Stimulated activated CD4-positive, alpha-beta T cell treated with anti-CD3 and anti-CD28 coated beads, Interleukin-1b, Interleukin-23, amount 100 ng/mL, for 1 hour (primary cell): ENCODE results near the gene RASA1.
A peak's percentile ranks its signal among the peaks of the same experiment; 100 is the strongest.
"Not testable (repeated sequence)": the region's sequence is repeated elsewhere in the genome, so short reads cannot be mapped to it uniquely, and the experiment has no call there.

ENCODE experiments used
- DNase-seq, 2 donors: peaks; one replicate each; pipeline ENCODE4 v3.0.0-alpha.2; 2020; ENCODE audit warnings: low read depth in 2 of 2

Gene RASA1

DNA sequence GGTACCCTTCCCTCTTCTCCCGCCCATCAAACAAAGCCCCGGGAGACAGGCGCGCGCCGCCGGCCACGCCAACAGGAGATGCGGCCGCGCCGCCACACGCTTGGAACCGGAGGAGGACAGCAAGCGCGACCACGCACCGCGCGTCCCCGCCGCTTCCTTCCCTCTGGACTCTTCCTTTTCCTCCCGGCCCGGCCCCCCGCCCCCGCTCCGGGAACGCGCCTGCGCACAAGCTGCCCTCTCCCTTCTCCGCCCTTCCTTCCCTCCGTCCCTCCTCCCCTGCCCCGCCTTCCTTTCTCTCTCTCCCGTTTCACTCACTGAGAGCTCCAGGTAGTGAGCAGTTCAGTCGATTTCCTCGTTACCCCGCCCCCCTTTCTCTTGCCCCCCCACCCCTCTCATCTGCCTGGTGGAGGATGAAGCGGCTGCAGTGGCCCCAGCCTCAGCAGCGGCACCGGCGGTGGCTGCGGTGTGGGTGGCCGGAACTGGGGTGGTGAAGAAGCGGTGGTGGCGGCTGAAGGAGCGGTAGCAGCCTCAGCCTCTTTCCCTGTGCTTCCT, at the start of gene RASA1:
Gene RASA1 (plus strand): TSS at position 310 of the 552 bp plus-strand sequence. CDS start 569 bp downstream, outside the sequence.
- peak; percentile 53 to 78 for DNase-seq

DNA sequence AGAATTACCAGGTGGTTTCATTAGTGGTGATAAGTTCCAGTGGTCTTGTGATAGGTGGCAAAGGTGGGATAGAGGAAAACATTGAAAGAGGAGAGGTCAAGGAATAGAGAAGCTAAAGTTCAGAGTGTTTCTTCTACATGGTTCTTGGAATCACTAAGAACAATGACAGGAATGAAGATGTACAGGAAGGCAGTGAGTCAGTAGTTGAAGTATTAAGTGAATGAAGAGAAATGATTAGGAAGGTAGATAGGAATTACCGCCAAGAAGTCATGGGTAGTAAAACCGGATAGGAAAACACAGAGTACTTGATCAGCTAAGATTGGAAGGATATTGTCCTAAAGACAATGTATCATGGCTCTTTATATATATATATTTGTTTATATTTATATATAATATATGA, 37.9 kb upstream of the RASA1 start:
- DNase-seq: no peak

DNA sequence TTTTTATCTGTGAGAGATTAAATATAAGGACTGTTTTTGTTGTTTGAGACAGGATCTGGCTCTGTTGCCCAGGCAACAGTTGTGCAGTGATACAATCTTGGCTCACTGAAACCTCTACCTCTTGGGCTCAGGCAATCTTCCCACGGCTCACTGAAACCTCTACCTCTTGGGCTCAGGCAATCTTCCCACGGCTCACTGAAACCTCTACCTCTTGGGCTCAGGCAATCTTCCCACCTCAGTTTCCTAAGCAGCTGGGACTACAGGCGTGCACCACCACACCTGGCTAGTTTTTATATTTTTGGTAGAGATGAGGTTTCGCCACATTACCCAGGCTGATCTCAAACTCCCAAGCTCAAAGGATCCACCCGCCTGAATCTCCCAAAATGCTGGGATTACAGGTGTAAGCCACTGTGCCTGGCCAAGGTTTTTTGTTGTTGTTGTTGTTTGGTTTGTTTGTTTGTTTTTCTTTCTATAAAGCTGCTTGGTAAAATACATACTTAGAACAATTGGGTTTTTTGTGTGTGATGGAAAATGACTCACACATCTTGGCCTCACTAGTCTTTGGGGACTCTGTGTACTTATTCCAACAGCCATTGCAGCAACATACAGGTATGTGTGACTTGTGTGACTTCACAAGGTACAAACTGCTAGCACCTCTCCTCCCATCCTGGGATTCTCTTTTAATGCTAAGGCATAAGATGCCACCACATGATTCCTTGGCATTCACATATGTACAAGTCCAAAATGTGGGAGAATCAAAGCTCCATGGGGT, 36.5 kb upstream of the RASA1 start:
- no peak for DNase-seq

DNA sequence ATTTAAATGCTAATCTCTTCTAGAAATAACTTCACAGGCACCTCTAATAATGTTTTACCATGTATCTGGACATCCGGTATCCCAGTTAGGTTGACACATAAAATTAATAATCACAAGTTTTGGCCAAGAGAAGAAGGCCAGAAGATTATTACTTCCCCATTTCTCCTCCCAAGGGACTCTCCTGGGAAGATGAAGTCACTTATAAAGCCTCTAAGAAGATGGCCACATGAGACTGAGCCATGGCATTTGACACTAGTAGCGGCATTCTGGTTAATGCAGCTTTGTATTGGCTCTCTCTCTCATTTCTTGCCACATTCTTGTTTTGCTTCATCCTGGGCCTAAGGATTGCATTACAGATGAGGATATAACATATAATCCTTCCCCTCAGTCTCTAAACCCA, 34.5 kb upstream of the RASA1 start:
- DNase-seq: no peak

DNA sequence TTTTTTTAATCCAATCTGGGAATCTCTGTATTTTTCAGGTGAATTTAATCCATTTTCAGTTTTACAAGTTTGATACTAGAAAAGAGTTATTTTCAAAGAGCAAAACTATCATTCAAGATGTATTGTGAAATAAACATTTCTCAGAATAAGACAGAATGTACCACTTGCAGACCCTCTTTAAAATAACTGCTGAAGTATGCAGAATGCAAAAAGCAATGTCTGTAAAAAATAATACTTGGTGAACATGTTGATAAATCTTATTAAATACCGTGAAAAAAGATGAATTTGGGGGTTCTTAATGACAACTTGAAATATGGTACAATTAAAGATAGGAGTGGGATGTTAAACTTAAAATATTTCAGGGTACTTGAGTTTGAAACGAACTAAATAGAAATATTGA, 26.1 kb upstream of the RASA1 start:
- no peak for DNase-seq

DNA sequence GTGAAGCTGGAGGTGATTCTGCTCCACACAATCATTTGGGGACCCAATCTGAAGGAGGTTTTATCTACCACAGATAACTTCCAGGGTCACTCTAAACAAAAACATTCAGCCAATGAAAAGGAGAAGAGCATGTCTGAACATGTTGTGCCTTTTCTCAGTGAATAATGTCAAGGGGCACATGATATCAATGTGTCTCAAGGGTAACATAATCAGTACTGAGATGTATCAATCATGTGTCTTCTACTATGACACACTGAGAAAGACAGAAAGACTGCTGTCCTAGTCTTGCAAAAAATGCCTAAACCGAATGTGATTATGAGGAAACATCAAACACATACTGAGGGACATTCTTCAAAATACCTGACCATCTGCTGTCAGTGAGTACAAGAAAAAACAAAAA, 25.4 kb upstream of the RASA1 start:
- no peak for DNase-seq

DNA sequence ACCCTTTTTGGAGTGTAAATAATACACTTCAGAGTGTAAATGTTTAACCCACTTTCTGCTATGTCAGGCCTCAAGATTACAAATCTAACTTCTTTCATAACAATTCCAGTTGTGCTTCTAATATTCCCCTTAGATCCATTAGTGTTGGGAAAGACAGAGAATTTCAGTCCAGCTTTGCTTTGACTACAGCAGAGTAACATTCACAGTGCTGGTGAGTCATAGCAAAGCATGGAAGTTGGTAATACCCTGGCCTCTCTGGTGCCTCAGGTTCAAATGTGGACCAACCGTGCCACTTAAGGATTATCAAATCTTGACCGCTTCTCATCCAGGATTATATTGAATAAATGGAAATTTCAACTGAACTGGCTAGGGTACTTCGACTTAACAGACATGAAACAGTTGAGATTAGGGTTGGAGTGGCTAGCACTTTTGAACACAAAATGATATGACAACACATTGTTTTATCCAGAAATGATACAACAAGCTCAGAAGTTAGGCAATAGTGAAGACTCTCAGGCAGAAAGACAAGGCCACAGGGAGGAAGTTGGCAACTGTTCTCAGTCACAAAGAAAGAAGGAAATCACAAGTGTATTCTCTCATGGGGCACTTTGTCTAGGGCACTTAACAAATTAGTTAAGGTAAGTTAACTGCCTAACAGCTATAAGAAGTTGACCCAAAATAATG, 24.4 kb upstream of the RASA1 start:
- DNase-seq: no peak

DNA sequence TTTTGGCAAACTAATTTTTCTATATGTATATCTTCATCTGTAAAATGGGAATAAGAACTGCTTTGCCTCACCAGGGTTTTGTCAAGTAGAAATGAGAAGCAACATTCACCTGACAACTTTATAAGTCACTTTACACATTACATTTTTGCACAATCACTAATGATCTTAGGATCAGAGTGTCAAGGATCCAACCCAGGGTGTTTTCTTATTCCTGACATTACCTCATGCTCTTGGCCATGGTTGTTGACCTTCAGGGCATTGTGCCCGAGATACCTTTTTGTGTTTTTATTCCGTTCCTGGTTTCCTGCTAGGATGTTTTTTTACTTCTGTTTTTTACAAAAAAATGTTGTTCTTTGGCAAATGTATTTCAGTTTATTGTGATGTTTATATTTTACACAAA, 22.2 kb upstream of the RASA1 start:
- DNase-seq: no peak

DNA sequence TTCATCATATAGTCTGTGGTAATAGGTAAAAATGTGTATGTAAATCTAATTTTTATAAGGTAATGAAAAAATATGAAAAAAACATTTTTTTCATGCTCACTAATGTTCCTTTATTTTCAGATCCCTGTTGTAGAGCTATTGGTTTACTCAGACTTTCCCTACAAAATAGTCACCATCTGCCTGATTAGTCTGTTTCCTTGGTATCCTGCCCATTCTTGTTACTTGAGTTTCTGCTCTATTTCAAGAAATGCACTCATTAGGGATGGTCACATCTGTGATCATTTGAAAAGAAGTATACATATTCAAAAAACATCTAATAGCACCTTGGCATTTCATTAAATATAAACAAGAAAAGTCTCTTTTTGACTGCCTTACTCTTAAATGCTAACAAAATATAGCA, 21.6 kb upstream of the RASA1 start:
- DNase-seq: no peak

DNA sequence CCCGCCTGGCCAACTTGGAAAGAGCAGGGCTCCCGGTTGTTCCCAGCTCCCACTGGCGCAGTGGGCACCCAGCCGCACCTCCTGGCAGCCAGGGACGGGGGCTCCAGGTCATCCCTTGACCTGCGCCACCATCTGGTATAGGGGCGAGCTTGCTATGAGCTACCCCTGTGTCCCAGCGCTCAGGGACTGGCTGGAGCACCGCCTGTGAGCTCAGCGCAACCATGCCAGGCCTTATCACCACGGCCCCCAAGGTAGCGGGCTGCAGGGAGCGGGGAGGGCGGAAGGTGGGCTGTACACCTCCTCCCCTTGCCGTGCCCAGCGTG, 15.4 kb upstream of the RASA1 start:
- DNase-seq: no peak

DNA sequence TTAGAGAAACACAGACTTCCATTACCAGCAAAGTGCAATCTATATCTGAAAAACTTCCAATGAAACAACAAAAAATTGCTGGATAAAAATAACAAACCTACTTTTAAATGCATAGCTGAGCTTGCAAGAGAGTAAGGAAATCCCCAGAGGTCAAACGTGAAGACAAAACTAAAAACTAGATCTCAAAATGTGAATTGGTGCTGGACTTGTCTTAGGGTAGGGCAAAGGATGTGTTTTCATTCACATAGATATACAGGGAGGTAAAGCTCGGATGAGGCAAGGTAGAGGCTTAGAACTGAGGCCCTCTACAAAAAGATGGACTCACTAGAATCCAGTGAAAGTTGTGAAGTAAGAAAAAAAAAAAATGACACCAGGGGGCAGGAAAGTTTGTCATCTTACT, 13.6 kb upstream of the RASA1 start:
- DNase-seq: no peak

DNA sequence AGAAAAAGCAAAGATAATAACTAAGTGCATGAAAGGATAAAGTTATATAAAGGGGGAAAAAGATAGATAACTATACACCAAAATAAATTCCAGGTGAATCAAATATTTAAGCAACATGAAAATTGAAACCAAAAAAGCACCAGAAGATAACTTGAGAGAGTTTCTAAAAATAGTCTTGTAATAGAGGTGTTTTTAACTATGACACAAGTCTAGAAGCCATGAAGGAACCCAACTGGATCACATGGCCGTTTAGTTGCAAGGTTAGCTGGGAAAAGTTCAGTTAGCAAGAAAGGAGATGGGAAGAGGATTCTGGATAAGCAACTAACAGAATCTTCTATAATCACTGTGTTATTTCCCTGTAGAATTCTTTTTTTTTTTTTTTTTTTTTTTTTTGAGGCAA, 9.2 kb upstream of the RASA1 start:
- DNase-seq: no peak

DNA sequence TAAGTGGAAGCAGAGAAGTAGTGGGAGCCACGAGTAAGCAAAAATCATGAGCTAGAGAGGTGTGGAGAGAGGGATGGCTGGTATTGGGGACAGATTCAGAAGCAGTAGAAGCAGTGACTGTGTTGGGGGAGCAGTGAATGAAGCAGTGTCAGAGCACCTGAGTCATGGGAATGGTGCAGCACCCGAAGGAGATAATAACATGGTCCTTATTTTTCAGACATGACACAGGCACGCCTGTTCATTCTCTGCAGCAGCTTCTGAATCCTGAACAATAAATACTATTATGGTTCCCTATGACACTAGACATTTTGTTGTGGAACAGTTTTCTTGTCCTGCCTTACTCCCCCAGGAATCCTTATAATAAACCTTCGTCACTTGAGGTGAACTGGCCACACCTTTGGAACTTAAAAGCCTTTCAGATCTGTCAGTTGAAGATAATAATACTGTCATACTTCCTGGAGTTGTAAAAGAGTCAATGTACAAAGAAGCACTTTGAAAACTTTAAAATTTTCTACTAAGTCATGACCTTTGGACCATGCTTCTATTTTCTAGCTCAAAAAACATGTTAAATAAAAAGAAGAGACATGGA, 7.0 kb upstream of the RASA1 start:
- no peak for DNase-seq

DNA sequence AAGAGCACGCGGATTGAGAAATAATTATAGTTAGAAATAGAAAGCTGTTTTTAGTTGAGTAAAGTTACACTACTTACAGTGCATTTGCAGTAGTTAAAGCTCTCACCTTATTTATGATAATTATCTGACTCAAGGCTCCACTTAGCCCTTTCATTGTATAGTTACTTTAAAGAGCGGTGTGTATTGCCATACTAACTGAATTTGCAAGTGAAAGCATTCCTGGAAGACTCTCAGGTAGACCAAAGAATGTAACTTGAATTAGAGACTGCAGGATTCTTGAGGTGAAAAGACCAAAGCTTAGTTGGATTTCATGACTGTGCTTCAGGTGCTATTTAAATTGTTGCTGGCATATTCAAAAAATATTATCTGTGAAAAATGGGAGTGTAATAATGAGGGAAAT, 4.2 kb upstream of the RASA1 start:
- DNase-seq: no peak

DNA sequence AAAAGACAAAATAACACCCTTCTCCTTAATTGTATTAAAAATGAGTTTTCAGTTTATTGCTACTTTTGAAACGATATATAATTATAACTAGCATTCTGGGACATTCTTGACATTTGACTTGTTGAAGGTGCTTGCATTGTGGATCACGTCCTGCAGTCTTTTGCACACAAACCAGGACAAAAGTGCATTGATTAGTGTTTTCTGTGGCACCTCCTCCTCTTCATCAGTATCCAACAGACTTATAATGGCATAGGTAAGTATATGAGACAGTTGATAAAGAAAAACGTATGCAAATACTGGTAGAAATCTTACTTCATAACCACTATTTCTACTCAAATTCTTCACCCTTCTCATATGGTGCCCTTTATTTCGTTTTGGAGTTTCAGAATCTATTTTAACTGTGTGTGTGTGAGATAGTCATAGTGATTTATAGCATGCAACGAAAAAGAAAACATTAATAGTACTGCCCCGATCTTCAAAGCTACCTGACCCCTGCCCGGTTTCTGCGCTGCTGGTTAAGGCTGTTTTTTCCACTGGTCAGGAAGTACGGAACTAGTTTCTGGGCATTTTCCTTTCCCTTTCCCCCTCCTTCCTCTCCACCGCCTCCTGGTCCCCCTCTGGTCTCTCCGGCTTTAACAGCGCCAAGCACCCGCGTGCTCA, 639 bp upstream of the RASA1 start:
- no peak for DNase-seq

DNA sequence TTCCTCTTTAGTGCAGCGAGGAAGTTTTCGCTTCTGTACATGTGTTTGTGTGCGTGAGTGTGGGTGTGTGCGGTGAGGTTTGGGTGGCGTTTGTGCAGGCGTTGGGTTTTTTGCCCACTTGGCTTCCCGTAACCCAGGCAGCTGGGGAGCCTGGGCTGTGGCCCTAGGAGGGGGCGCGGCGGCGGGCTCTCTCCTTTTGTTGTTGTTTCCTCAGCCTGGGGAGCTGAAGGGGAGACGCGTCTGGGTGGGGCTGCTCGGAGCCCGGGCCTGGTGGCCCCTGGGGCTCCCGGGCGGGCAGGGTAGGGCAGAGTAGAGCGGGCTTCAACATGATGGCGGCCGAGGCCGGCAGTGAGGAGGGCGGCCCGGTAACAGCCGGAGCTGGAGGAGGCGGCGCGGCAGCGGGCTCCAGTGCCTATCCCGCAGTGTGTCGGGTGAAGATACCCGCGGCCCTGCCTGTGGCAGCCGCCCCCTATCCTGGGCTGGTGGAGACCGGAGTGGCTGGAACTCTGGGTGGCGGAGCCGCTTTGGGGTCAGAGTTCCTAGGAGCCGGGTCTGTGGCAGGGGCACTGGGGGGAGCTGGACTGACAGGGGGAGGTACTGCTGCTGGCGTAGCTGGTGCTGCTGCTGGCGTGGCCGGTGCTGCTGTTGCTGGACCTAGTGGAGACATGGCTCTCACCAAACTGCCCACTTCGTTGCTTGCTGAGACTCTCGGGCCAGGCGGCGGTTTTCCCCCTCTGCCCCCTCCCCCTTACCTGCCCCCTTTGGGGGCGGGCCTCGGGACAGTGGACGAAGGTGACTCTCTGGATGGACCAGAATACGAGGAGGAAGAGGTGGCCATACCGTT, 665 bp downstream of the RASA1 start:
- DNase-seq: peak; percentile 21 to 47

DNA sequence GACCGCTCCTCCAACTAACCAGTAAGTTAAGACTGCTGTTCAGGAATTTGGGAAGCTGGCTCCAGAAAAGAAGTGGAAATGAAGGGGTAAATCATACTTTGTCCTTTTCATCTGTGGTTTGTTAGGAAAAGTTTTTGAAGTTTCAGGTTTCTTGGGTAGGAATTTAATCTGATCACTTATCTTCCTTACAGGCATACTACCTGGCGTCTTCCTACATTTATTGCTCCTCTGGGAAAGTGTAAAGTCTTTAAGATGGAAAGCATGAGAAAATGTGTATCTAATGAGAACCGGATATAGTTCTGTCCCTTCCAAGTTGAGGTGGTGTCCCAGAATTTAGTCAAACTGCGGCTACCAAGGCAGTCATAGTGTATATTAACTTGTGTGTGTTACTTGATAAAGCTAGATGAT, 1.3 kb downstream of the RASA1 start:
- no peak for DNase-seq

DNA sequence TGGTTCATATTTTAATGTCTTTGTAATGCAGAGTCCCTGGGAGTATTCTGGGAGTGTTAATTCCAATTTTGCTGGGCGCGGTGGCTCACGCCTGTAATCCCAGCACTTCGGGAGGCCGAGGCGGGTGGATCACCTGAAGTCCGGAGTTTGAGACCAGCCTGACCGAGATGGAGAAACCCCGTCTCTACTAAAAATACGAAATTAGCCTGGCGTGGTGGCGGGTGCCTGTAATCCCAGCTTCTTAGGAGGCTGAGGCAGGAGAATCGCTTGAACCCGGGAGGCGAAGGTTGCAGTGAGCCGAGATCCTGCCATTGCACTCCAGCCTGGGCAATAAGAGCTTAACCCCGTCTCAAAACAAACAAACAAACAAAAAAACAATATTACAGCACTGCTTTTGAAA, 3.2 kb downstream of the RASA1 start:
- not testable (repeated sequence) for DNase-seq

DNA sequence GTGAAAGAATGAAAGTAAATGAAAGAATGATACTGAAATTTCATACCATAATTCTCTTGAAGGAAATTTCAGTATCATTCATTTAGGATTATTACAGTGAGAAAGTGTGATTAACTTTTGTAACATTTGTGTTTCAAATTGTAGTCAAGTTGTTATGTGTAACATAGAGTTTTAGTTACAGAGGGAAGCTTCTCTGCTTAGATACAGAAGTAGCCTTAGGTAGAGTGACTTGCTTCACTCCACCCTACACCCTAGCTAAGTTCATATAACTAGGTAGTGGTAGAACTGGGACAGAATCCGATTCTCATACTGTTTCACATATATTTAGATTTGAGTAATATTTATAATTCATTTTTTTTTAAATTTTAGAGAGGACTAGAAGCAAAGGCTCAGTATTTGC, 9.0 kb downstream of the RASA1 start:
- DNase-seq: no peak

DNA sequence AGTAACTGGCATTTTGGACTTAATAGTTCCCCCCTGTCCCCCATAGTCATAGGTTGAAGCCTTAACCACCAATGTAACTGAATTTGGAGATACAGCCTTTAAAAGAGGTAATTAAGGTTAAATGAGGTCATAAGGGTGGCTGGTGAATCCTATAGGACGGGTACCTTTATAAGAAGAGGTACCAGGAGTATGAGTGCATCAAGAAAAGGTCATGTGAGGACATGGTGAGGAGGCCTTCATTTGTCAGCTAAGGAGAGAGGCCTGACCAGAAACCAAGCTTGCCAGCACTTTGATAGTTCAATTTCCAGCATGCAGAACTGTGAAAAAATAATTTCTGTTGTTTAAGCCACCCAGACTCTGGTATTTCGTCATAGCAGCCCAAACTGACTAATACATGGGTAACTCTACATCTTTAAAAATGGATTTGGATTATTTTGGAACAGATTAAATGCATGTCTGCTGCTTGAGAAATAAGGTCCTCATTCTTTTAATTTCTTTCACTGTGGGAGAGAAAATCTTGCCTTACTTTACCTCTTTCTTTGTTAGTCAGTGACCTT, 9.7 kb downstream of the RASA1 start:
- DNase-seq: no peak

DNA sequence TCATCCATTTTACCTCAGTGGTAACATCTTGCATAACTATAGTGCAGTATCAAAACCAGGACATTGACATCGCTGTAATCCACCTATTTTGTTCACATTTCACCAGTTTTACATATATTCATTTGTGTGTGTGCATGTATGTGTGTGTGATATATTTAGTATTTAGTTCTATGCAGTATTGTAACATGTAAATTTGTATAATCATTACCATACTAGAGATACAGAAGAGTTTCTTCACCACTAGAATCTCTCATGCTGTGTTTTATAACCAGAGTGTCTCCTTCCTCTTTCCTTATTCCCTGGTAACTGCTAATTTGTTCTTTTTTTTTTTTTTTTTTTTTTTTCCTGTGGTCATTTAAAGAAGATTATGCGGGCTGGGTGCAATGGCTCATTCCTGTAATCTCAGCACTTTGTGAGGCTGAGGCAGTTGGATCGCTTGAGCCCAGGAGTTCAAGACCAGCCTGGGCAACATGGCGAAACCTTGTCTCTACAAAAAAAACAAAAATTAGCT, 11.0 kb downstream of the RASA1 start:
- DNase-seq: no peak
